MCF 10A (cell line): Measurements from ENCODE around the gene DENND4B. TPM values are rescaled to one million over a fixed set of nuclear protein-coding genes. Genes with fewer than 3 reads are reported as not detected.

Source experiments
- BruUV-seq: library from RNA; stranded (reverse); fragments of 400-500 nt; replicated peaks from 2 replicates; lab custom pipeline; 2021; lab: Mats Ljungman, UMichigan
- CTCF ChIA-PET: fragments of 300-600 bp; sonication (Branson Sonifier 250); formaldehyde crosslinking; extraction: SDS; loops from one replicate; lab custom pipeline; 2021; ENCODE audit warnings: antibody characterized with exemption, inconsistent platforms; lab: Yijun Ruan, JAX
- POLR2A ChIA-PET: fragments of 300-600, 350-650 bp; sonication (Branson Sonifier 250); formaldehyde crosslinking; extraction: SDS; loops from one replicate; lab custom pipeline; 2020; ENCODE audit warnings: antibody characterized with exemption, inconsistent platforms; lab: Yijun Ruan, JAX
- DNase-seq: peaks from one replicate; pipeline ENCODE4 v3.0.0-alpha.2; 2018; ENCODE audit not compliant: unreplicated experiment
- H3K27ac Mint-ChIP-seq: one replicate; pipeline ENCODE4 v1.8.0; 2022; ENCODE audit warnings: mild to moderate bottlenecking, low read depth, mixed read lengths; ENCODE audit not compliant: unreplicated experiment
- H3K27me3 Mint-ChIP-seq: one replicate; pipeline ENCODE4 v1.8.0; 2022; ENCODE audit warnings: mixed read lengths; ENCODE audit not compliant: insufficient read depth, unreplicated experiment
- H3K36me3 Mint-ChIP-seq: one replicate; pipeline ENCODE4 v1.8.0; 2022; ENCODE audit warnings: mild to moderate bottlenecking, moderate library complexity, mixed read lengths; ENCODE audit not compliant: insufficient read depth, unreplicated experiment
- H3K4me1 Mint-ChIP-seq: one replicate; pipeline ENCODE4 v1.8.0; 2022; ENCODE audit warnings: mixed read lengths; ENCODE audit not compliant: insufficient read depth, unreplicated experiment
- H3K4me3 Mint-ChIP-seq: one replicate; pipeline ENCODE4 v1.8.0; 2022; ENCODE audit warnings: mild to moderate bottlenecking, moderate library complexity, mixed read lengths; ENCODE audit not compliant: unreplicated experiment
- H3K9me3 Mint-ChIP-seq: one replicate; pipeline ENCODE4 v1.8.0; 2022; ENCODE audit warnings: mixed read lengths; ENCODE audit not compliant: unreplicated experiment
- intact Hi-C: fragments of 100-400 bp; cut with micrococcal nuclease; formaldehyde crosslinking; loops from 2 replicates; pipeline ENCODE4 v1.14.1; 2022
- total RNA-seq: library from RNA; stranded (reverse); gene quantifications from 2 replicates; pipeline ENCODE4 v1.2.3, GENCODE V29; 2022
- TF ChIP-seq, protein P1 (sequence below): fragments of 200-600 bp; IDR thresholded peaks from one replicate; pipeline ENCODE4 v1.8.0; 2022; ENCODE audit warnings: antibody characterized with exemption, mild to moderate bottlenecking; ENCODE audit not compliant: unreplicated experiment

The DENND4B gene
- total RNA-seq, 1 experiment from 2014 or later, result 59.6 TPM

DNA sequence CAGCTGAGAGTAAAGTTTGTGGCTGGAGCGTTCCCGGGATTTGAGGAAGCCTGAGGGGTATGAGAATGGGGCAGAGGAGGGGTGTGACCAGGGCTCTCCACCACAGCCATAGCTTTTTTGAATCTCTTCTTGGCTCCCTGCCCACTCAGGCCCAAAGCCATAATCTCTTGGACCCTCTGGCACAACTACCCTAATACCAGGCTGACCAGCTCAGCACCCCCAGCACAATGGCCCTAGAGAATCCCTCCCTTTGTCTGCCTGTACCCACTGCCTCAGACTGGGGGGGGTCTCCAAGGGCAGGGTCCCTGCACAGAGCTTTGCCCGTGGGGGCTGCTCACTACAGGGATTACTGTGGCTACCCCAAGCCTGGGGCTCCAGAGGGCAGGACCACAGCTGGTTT lies 7.5 kb downstream of the DENND4B start:
- BruUV-seq, result no TSS peak
- no peak overlapping the region for H3K27ac Mint-ChIP-seq
- no peaks in the 10 kb centered on the region for H3K9me3 Mint-ChIP-seq
- DNase-seq, result no peak
- H3K36me3 Mint-ChIP-seq, result peaks cover 68% of the 10 kb centered on the region
- TF ChIP-seq, protein P1, sequence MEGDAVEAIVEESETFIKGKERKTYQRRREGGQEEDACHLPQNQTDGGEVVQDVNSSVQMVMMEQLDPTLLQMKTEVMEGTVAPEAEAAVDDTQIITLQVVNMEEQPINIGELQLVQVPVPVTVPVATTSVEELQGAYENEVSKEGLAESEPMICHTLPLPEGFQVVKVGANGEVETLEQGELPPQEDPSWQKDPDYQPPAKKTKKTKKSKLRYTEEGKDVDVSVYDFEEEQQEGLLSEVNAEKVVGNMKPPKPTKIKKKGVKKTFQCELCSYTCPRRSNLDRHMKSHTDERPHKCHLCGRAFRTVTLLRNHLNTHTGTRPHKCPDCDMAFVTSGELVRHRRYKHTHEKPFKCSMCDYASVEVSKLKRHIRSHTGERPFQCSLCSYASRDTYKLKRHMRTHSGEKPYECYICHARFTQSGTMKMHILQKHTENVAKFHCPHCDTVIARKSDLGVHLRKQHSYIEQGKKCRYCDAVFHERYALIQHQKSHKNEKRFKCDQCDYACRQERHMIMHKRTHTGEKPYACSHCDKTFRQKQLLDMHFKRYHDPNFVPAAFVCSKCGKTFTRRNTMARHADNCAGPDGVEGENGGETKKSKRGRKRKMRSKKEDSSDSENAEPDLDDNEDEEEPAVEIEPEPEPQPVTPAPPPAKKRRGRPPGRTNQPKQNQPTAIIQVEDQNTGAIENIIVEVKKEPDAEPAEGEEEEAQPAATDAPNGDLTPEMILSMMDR, result no peak
- no peak overlapping the region for H3K4me3 Mint-ChIP-seq
- H3K4me1 Mint-ChIP-seq, result no peaks in the 10 kb centered on the region
- no peaks in the 10 kb centered on the region for H3K27me3 Mint-ChIP-seq
- ChIA-PET POLR2A (interaction anchor here (1.3 to 2.8 kb wide), 4 partner anchors 10 to 155 kb away, joined by 3 to 9 read pairs (median 8); partner anchors contain the start of gene RPS27), CTCF (interaction anchor here (0.6 to 1.8 kb wide), 3 partner anchors 48 to 325 kb away, joined by 3 to 11 read pairs (median 4); no protein-coding TSS in a partner anchor)
- intact Hi-C loops, result no loop called here

DNA sequence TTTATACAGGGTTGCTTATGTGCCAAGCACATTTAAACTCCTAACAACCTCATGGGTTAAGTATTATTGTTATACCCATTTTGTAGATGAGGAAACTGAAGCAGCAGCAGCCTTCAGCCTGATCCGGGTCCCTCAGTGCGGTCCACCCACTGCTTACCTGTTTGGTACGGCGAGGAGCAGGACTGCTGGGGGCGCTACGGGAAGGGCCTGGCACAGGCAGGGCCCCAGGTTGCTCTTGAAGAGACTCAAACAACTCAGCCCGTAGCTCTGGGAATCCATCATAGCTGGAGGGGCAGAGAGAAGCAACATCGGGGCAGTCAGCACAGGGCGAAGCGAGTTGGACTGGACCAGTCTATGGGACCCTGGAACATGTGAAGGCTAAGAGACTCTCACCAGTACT lies 9.2 kb downstream of the DENND4B start:
- H3K36me3 Mint-ChIP-seq, result peaks cover 75% of the 10 kb centered on the region
- peak overlapping the region; percentile 13 for H3K27ac Mint-ChIP-seq

DNA sequence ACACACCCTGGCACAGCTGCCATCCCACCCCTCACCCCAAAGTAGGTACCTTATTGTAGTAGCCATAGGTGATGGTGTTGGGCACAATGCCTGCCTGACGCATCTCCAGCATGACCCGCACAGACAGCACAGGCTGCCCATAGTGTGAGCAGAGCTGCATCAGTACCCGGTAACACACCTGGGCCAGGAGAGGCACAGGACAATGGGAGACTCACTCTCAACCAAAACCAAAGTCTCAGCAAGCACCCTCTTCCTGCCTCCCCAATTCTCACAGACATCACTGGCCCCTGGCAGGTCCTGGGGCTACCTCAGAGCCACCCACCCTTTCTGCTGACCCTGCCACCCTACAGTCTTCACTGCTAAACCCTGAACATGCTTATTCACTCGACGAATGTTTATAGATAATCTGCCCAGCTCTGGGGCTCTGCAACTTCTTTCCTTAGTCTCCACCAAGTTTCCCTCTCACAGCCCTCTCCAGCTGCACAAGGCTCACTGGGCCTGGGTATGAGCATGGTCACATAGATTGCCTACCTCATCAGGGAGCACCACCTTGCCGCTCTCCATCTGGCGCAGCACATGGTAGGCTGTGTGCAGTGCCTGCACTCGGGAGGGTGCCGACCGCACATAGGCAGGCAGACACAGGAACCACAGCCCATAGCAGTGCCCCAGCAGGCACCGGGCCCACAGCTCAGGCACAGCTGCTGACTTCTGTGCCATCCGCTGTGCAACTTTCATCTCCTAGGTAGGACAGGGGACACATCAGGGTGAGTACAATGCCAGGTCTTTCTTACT lies 10.3 kb downstream of the DENND4B start:
- H3K4me1 Mint-ChIP-seq, result no peaks in the 10 kb centered on the region
- peaks cover 74% of the 10 kb centered on the region for H3K36me3 Mint-ChIP-seq
- ChIA-PET CTCF (interaction anchor here (0.6 kb wide), 2 partner anchors 13 to 139 kb away, joined by 3 read pairs; partner anchors contain the start of gene GATAD2B), POLR2A (interaction anchor here (2.0 to 3.1 kb wide), 2 partner anchors 9 to 12 kb away, joined by 5 to 15 read pairs; partner anchors contain the start of gene DENND4B)
- H3K27me3 Mint-ChIP-seq, result no peaks in the 10 kb centered on the region
- H3K4me3 Mint-ChIP-seq, result no peak overlapping the region
- no peaks in the 10 kb centered on the region for H3K9me3 Mint-ChIP-seq
- DNase-seq, result no peak
- intact Hi-C loops, result no loop called here
- H3K27ac Mint-ChIP-seq, result no peak overlapping the region
- no TSS peak for BruUV-seq
- TF ChIP-seq, protein P1, result no peak

More for the DNA sequence above, 9.2 kb downstream of the DENND4B start:
- Mint-ChIP-seq H3K9me3 (no peaks in the 10 kb centered on the region), H3K4me1 (no peaks in the 10 kb centered on the region), H3K27me3 (no peaks in the 10 kb centered on the region), H3K4me3 (no peak overlapping the region)
- intact Hi-C loops, result no loop called here
- ChIA-PET POLR2A (interaction anchor here (0.5 to 2.0 kb wide), 2 partner anchors 14 to 53 kb away, joined by 3 to 5 read pairs; no protein-coding TSS in a partner anchor), CTCF (interaction anchor here (0.7 kb wide), 1 partner anchor 365 kb away, joined by 3 read pairs; no protein-coding TSS in a partner anchor)
- no TSS peak for BruUV-seq
- no peak for DNase-seq
- TF ChIP-seq, protein P1, result no peak

DNA sequence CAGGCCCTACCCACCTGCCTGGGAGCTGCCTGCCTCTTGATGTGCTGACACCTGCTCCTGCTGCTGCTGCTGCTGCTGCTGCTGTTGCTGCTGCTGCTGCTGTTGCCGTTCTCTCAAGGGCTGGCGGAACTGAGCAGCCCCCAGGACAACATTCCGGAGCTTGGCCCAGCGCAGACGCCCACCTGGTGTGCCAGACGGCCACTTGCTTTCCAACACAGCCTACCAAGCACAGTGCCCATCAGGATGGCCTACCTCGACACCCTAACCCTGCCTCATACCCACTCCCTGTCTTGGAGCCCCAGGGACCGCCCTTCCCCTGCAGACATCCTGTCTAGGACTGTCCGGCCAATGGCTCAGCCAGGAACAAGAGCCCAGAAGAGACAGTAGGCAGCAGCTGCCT lies 11.8 kb downstream of the DENND4B start:
- no peak for DNase-seq
- H3K27ac Mint-ChIP-seq, result peak overlapping the region; percentile 27
- TF ChIP-seq, protein P1, result no peak
- no peaks in the 10 kb centered on the region for H3K27me3 Mint-ChIP-seq
- H3K36me3 Mint-ChIP-seq, result peaks cover 75% of the 10 kb centered on the region
- no peaks in the 10 kb centered on the region for H3K4me1 Mint-ChIP-seq
- intact Hi-C loops, result no loop called here
- no peaks in the 10 kb centered on the region for H3K9me3 Mint-ChIP-seq
- BruUV-seq, result no TSS peak
- ChIA-PET CTCF (interaction anchor here (0.6 kb wide), 1 partner anchor 12 kb away, joined by 4 read pairs; no protein-coding TSS in a partner anchor), POLR2A (interaction anchor here (1.6 to 3.1 kb wide), 2 partner anchors 11 kb away, joined by 13 to 15 read pairs; partner anchors contain the start of gene DENND4B)
- H3K4me3 Mint-ChIP-seq, result no peak overlapping the region
